ENCODE data around the gene EHMT2. TPM values are rescaled to one million over a fixed set of nuclear protein-coding genes. Genes with fewer than 3 reads are reported as not detected.

The EHMT2 gene
- total RNA-seq, 1 experiment from 2014 or later = 68.3 TPM

- H3K4me2 ChIP-seq = peak within 1 kb of the TSS; percentile 72
- no peaks in the 10 kb centered on the region for H3K9me3 ChIP-seq (ENCODE audit: insufficient read depth, low read depth)
- peak within 1 kb of the TSS; percentile 86 for H2AFZ ChIP-seq
- POLR2A ChIA-PET (ENCODE audit: unreplicated experiment) = interaction anchor here (0.5 to 0.9 kb wide), 8 partner anchors 24 to 1303 kb away, joined by 3 to 21 read pairs (median 4); partner anchors contain the start of genes FKBPL, HSD17B8 and HSPA1B
- intact Hi-C loops (cut with micrococcal nuclease; ENCODE audit: unreplicated experiment) = loop anchor here (2.0 kb wide), 1 partner anchor 51 kb away; no protein-coding TSS in a partner anchor
- H3K36me3 ChIP-seq (ENCODE audit: low read depth) = no peaks in the 10 kb centered on the region
- no peaks in the 10 kb centered on the region for H3K9me2 ChIP-seq (ENCODE audit: insufficient read depth)
- CTCF ChIA-PET = interaction anchor here (0.5 to 1.0 kb wide), 2 partner anchors 15 to 50 kb away, joined by 3 to 4 read pairs; no protein-coding TSS in a partner anchor
- H3K4me3 ChIP-seq = peak within 1 kb of the TSS; percentile 65
- no peaks in the 10 kb centered on the region for H4K20me1 ChIP-seq (ENCODE audit: insufficient read depth)
- peaks cover 23% of the 10 kb centered on the region for H3K4me1 ChIP-seq (replicated peaks; ENCODE audit: insufficient read depth)
- peaks cover 30% of the 10 kb centered on the region for H3F3A ChIP-seq (ENCODE audit: insufficient read depth, low read depth)
- TF ChIP-seq EZH2 (IDR thresholded peaks at IDR 0.05; ENCODE audit: low read depth) = no peak
- TF ChIP-seq CTCF (conservative IDR thresholded peaks at IDR 0.05) = no peak
- no TSS peak for BruUV-seq (replicated peaks)
- H3K27me3 ChIP-seq (ENCODE audit: insufficient read depth, low read depth) = no peaks in the 10 kb centered on the region
- peaks cover 16% of the 10 kb centered on the region for H3K79me2 ChIP-seq (ENCODE audit: low read depth)
- H3K27ac ChIP-seq = peak within 1 kb of the TSS; percentile 18; the same call in 1 of the 2 replicates
- DNase-seq = peak; percentile 76 to 95
Measured at GRCh38 chr6:31901953-31902643, 4.6 kb upstream of the EHMT2 start, which contains the start of gene ZBTB12. Gene ZBTB12 (minus strand): TSS chr6:31902086. CDS start chr6:31901305, 781 bp downstream.

DNA sequence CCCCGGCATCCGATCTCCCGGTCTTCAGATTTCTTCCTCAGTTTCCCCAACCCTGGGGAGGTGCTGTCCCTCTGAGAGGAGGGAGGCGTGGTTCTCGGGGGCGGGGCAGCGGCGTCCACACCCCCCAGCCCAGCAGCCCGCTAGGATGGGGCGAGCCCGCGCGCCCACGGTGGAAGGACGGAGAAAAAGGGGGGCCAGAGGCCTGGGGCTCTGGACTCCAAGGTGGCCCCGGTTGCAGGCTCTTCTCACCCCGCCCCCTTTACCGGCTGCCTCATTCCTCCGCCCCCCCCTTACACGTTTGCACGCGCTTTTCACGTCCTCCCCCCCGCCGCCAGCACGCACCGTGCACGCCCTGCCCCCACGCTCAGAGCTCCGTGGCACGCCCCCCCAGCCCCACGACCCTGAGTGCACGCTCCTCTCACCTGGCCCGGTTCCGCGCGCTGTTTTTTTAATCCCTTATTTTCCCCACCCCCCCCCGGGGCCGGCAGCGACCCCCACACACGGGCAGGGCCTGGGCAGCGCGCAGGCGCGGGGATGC, 4.0 kb upstream of the EHMT2 start:
- no peaks in the 10 kb centered on the region for H3K36me3 ChIP-seq (ENCODE audit: low read depth)
- peaks cover 21% of the 10 kb centered on the region for H3K79me2 ChIP-seq (ENCODE audit: low read depth)
- H3K9me3 ChIP-seq (ENCODE audit: insufficient read depth, low read depth) = no peaks in the 10 kb centered on the region
- peak overlapping the region; percentile 86 for H2AFZ ChIP-seq
- ChIA-PET POLR2A (ENCODE audit: unreplicated experiment) (interaction anchor here (0.5 kb wide), 1 partner anchor 50 kb away, joined by 4 read pairs; no protein-coding TSS in a partner anchor), CTCF (no interaction called here)
- peak overlapping the region; percentile 65; the same call in 1 of the 2 replicates for H3K4me3 ChIP-seq
- no peaks in the 10 kb centered on the region for H3K9me2 ChIP-seq (ENCODE audit: insufficient read depth)
- H3K27ac ChIP-seq = 0 out of 2 replicates have a peak overlapping the region, but pooled peaks have one; percentile 12
- intact Hi-C loops (cut with micrococcal nuclease; ENCODE audit: unreplicated experiment) = no loop called here
- H3F3A ChIP-seq (ENCODE audit: insufficient read depth, low read depth) = peaks cover 31% of the 10 kb centered on the region
- DNase-seq = peak in 1 of 2 experiments; percentile 52
- TF ChIP-seq CTCF (conservative IDR thresholded peaks at IDR 0.05) = no peak
- TF ChIP-seq EZH2 (IDR thresholded peaks at IDR 0.05; ENCODE audit: low read depth) = no peak
- BruUV-seq (replicated peaks) = no TSS peak
- peak overlapping the region; percentile 72 for H3K4me2 ChIP-seq
- H3K4me1 ChIP-seq (replicated peaks; ENCODE audit: insufficient read depth) = peaks cover 22% of the 10 kb centered on the region
- no peaks in the 10 kb centered on the region for H3K27me3 ChIP-seq (ENCODE audit: insufficient read depth, low read depth)
- no peaks in the 10 kb centered on the region for H4K20me1 ChIP-seq (ENCODE audit: insufficient read depth)

- Histone ChIP-seq H3K27ac (no peak overlapping the region), H2AFZ (peak overlapping the region; percentile 60; the same call in 1 of the 2 replicates), H3K27me3 (ENCODE audit: insufficient read depth, low read depth) (no peaks in the 10 kb centered on the region), H4K20me1 (ENCODE audit: insufficient read depth) (no peaks in the 10 kb centered on the region), H3K9me3 (ENCODE audit: insufficient read depth, low read depth) (no peaks in the 10 kb centered on the region), H3K79me2 (ENCODE audit: low read depth) (peaks cover 26% of the 10 kb centered on the region), H3F3A (ENCODE audit: insufficient read depth, low read depth) (peaks cover 36% of the 10 kb centered on the region), H3K9me2 (ENCODE audit: insufficient read depth) (no peaks in the 10 kb centered on the region), H3K4me3 (peak overlapping the region; percentile 65; the same call in 1 of the 2 replicates), H3K4me1 (replicated peaks; ENCODE audit: insufficient read depth) (peaks cover 27% of the 10 kb centered on the region), H3K36me3 (ENCODE audit: low read depth) (no peaks in the 10 kb centered on the region; the same call in 1 of the 2 replicates), H3K4me2 (peak overlapping the region; percentile 72)
- POLR2A ChIA-PET (ENCODE audit: unreplicated experiment) = interaction anchor here (0.6 kb wide), 1 partner anchor 123 kb away, joined by 3 read pairs; no protein-coding TSS in a partner anchor
- CTCF ChIA-PET = no interaction called here
- TF ChIP-seq EZH2 (IDR thresholded peaks at IDR 0.05; ENCODE audit: low read depth) (no peak), CTCF (conservative IDR thresholded peaks at IDR 0.05) (no peak)
- TSS peak; percentile 33 for BruUV-seq (replicated peaks)
- DNase-seq = peak in 1 of 2 experiments; percentile 48
- intact Hi-C loops (cut with micrococcal nuclease; ENCODE audit: unreplicated experiment) = no loop called here
Measured at GRCh38 chr6:31900917-31901414, 3.5 kb upstream of the EHMT2 start.
